ENCODE measurements around the gene CYP26B1.

CYP26B1 gene

DNA sequence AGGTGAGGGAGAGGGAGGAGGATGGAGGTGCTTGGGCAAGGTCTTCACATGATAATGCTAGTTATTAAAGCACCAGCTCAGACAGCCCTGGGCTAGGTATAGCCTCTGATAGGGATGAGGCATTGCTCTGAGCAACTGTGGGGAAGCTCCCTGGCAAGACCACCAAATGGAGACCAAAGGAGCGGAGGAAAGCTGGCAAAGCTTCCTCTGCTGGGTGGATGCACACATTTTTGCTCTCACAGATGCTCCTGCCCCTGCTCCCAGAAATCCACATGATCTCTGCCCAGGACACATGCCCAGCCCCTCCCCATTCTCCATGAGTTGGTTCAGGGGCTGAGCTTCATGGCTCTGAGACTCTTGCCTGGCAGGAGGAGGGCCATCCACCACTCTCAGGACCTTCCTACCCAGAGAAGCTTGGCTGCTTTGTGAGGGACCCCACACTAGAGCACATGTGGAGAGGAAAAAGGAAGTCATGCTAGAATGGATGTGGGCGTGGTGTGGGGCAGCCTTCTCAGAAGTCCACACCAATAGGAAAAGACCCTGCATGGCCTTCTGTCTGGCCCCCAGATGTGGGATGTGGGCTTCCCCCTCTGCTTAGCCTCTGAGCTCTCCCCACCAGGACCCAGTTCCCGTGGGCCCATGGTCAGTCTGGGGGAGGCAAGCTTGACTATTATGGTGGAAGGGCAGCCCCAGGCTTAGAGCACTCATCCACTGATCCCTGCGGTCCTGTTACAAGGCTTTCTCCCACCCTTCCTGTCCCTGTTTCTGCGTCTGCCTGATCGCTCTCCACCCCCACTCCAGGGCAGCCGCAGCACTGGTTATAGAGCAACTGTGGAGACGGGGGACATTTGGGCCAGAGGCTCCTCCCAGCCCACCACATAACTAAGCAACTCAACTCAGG lies 10.5 kb upstream of the CYP26B1 start:
- no peak for DNase-seq (ENCODE audit: low read depth, low spot score)
- no peak overlapping the region for H3K4me3 ChIP-seq (ENCODE audit: low read length)

DNA sequence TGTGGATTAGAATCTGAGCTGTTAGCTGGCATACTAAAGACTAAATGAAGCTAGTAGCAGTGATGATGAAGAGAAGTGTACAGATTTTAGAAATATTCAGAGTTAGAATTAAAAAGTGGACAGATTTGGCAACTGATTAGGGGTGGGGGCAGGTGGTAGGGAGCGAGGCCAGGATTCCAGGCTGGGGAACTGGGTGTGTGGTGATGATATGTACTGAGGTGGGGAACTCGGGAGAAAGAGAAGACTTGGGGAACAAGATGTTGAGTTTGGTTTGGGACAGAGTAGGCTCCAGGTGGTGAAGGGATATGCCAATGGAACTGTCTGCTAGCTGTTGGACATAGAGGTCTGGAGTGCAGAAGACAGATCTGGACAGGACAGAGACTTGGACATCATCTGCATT lies 9.2 kb upstream of the CYP26B1 start:
- no peak overlapping the region for H3K4me3 ChIP-seq (ENCODE audit: low read length)
- no peak for DNase-seq (ENCODE audit: low read depth, low spot score)

DNA sequence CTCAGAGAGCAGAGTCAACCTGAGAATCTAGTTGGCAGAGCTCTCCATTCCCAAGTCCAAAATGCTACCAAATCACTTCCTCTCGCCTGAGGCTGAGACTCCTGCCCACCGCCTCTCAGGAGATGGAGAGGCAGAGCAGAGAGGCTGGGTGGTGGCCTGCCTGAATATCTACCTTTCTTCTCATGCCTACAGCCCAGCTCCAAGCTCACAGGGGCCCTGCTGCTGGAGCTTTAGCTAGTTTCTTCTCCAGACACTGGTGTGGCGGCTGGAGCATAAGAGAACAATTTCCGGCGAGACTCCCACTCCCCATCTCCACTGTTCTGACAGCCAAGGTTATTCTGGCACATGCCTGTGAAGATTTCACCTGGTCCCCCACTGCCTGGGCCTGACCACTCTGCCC lies 8.1 kb upstream of the CYP26B1 start:
- DNase-seq (ENCODE audit: low read depth, low spot score) = no peak
- no peak overlapping the region for H3K4me3 ChIP-seq (ENCODE audit: low read length)

DNA sequence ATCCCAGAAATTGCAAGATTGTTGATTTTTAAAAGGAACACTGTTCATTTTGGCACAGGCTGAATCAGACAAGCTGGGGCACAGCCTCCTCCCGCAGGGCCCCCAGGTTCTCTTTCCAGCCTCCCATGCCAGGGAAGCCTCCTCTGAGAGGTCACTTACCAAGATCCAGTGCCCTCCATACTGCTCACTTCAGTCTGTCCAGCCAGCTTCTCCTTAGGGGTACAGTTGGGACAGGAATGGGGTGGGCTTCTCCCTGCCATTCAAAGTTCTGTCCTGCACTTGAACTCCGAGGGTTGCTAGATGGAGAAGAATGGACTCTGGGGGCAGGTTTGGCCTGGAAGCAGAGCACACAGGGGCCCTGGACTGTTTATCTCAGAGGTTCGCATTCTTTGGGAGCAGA lies 7.5 kb upstream of the CYP26B1 start:
- DNase-seq (ENCODE audit: low read depth, low spot score) = no peak

DNA sequence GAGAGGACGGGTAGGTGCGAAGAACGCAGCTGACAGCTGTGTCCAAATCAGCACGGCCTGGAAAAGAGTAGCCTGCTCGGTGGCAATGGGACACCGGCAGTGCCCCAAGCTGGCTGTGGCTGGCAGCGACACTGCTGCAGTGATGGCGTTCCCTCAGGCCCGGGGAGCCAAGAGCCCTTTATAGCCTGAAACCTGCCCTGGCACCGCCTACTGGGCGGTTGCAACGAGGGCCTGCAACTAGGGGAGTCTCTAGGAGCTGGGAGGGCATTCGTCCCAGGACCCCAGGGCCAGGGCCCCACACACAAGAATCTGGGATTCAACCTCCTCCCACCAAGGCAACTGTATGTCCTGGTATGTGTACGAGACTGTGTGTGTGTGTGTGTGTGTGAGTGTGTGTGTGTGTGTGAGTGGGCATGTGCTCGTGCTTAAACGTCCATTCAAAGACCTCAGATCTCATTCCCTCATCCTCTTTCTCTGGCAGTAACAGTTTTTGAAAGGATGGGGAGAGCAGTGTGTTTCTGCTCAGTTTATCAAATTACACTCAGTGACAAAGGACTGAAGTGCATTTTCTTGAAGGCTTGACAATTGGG lies 6.8 kb upstream of the CYP26B1 start:
- no peak overlapping the region for H3K4me3 ChIP-seq (ENCODE audit: low read length)
- DNase-seq (ENCODE audit: low read depth, low spot score) = no peak

More for the DNA sequence above, 7.5 kb upstream of the CYP26B1 start:
- no peak overlapping the region for H3K4me3 ChIP-seq (ENCODE audit: low read length)

DNA sequence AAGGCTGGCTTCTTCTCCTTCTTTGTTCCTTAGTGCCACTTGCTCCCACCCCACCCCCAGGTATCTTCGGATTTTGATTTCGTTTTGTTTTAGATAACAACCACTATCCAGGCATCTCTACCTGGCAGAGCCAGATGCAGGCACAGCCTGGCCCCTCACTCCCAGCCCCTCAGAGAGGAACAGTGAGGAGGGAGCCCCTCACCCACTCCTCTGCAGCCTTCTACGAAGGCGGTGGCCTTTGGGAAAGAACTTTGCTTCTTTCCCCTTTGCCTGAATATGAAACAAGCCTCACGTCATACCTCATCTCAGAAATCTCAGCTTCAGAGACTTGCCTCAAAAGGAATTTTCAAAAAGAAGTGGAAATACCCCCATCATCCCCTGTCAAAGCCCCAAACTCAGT lies 6.3 kb upstream of the CYP26B1 start:
- DNase-seq (ENCODE audit: low read depth, low spot score) = no peak
- no peak overlapping the region for H3K4me3 ChIP-seq (ENCODE audit: low read length)

DNA sequence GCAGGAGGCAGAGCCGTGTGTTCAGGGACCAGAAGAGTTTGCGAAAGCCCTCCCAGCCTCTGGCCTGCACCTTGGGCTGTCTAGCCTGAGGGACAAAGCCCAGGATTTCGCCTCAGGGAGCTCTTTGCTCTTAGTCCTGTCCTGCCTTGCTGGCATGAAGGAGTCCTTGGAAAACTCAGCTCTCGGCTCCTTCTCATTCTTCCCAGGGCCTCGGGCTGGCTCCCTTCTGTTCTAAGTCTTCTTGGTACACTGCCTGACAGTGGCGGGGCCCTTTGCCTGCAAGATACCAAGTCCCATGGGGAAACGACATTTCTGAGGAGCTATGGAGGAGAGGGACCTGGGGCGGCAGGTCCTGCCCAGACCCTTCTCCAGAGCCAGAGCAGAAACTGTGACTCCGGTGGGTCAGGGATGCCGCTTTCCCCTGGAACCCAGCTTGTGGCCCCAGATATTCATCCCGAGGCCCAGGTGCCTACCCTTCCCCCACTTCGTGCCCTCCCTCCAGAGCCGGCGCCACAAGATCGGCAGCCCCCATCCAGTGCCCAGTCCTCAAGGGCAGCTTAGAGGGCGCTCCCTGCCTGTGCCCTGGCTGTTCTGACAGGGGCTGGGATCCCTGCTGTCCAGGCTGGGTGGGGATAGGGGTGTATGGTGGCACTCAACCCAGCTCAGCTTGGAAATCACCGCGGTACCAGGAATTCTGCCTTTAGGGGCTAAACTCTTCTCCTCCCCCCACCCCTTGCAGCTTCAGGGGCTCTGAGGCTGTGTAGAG lies 5.5 kb upstream of the CYP26B1 start:
- H3K4me3 ChIP-seq (ENCODE audit: low read length) = no peak overlapping the region
- no peak for DNase-seq (ENCODE audit: low read depth, low spot score)

DNA sequence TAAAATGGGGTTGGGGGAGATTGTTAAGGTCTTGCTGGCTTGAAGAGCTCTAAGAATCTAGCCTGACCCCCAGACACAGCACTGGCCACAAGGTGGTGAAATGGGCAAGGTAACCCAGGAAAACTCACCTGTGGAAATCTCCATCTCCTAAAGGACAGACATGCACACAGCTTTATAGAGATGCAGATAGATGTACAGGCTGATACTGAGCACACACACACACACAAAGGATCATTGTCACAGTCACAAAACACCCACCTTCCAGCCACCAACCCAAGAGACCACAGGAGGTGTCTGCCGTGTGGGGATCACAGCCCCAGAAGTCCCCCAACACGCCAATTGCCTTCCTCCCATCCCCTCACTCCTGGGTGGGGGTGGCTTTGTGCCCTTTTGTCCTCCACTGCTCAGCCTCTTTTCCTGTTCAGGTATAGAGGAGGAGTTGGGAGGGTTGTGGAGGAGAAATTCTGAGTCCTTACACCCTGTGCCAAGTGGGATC lies 3.2 kb upstream of the CYP26B1 start:
- no peak for DNase-seq (ENCODE audit: low read depth, low spot score)
- H3K4me3 ChIP-seq (ENCODE audit: low read length) = no peak overlapping the region

DNA sequence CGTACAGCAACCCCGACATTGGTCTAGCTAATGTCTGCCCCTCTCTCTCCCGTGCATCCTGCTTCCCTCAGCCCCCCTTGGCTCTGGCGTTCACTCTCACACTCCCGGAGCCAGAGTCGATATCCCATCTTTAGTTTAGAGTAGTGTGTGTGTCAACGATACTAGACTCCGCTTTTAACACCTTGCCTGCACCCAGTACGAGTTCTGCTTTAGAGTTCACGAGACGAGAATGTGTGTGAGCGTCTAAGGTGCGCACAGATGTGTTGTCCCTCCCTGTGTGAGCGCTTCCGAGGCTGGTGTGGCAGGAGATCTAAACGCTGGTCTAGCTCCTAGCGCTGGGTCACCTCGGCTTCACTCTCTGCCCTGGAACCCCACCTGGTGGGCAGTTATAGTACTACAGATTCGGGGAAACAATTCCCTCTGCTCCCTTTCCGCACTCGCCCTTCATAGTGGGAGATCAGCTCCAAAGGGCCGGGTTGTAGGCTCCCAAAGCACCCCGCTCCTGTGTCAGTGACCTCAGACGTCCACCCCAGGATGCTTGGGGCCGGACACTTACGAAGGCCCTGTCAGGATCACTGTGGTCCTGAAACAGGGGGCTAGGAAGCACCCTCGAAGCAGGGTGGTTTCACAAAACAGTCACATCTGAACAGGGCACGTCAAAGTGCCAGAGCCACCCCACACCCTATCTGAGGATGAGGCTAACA lies 2.6 kb upstream of the CYP26B1 start:
- peak; percentile 22 for DNase-seq (ENCODE audit: low read depth, low spot score)
- no peak overlapping the region for H3K4me3 ChIP-seq (ENCODE audit: low read length)

DNA sequence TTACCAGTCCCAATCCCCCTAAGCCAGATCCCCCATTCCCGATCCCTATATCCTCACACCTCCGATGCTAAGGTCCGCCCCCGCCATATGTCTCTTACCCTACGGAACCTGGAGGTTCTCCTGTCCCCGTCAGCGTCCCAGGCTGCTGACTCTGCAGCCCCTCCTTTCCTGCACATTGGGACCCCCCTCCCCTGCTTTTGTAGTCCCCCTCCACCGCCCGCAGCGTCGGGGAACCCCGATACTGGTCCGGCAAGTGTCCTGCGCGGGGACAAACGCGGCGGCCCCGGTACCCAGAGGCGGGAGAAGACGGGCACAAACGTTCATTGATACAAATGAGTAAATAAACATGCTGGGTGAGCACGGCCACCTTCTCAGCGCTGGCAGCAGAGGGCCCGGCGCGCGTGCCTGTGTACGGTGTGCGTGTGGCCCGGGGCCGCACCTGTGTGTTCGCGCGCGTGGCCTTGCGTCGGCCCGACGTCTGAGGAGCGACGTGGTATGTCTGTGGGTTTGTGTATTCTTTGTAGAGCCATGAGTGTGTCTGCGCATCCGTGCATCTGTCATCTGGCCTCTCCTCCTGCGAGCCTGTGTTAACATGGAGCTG lies 2.0 kb upstream of the CYP26B1 start:
- DNase-seq (ENCODE audit: low read depth, low spot score) = no peak
- H3K4me3 ChIP-seq (ENCODE audit: low read length) = no peak overlapping the region

DNA sequence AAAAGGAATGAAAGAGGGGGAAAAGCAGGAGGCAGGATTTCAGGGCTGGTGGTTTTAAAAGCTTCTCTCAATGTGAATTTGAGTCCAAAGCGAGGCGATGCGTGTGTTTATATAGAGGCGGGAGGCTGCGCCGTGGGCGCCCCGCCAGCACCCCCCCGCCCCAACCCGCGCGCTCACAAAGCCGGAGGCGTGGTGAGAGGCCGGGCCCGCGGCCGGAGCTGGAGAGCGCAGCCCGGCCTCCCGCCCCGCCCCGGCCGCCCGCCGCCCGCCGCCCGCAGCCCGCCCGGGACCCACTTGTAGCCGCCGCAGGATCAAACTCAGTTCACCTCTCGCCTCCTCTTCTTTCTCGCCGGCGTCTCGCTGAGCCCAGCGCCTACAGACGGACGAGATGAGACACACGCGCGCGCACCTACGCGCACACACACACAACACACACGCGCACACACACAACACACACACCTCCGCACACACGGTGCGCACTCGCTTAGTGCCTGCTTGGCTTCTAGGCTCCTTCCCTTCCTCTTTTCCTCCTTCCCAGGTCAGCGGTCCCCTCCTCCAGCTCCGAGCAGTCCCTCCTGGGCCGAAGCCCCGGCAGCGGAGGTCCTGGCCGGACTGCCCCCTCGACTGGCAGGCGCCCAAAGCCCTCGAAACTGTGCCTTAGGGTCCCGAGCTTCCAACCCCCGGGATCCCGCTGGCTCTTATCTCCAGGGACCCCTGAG lies 1.3 kb upstream of the CYP26B1 start:
- DNase-seq (ENCODE audit: low read depth, low spot score) = no peak
- peak overlapping the region; percentile 16 for H3K4me3 ChIP-seq (ENCODE audit: low read length)

DNA sequence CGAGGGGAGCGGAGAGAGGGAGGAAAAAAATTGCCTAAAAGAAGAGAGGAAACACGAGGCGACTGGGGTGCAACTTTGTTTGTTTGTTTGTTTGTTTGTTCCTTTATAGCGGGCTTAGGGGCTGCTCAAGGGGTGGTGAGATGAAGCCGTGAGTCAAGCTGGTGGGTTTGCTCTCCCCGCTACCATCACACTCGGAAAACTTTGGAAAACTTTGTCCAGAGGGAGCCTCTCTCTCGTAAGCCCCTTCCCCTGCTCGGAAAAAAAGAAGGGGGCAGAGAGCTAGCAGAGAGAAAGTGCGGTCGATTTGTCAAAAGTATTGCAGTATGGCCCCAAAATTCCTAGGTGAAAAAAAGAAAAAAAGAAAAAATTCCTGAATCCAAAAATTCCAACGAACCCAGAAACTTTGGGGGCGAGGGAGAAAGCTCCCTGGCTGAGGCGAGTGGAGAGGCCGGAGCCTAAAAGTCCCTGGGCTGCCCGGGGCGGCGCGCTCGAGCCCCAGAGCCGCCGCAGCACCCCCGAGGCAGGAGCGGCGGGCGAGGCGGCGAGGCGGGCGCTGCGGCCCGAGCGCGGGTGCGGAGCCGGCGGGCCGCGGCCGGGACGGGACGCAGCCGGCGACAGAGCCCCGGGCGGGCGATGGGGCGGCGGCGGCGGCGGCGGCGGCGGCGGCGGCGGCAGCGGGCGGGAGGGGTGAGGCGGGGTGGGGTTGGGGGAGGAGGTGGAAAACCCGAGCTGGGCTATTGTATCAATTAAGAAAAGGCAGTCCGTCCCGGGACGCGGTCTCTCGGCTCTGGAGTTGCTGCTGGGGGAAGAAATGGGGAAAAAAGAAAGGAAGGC lies 558 bp upstream of the CYP26B1 start:
- DNase-seq (ENCODE audit: low read depth, low spot score) = no peak
- peak overlapping the region; percentile 16 for H3K4me3 ChIP-seq (ENCODE audit: low read length)

DNA sequence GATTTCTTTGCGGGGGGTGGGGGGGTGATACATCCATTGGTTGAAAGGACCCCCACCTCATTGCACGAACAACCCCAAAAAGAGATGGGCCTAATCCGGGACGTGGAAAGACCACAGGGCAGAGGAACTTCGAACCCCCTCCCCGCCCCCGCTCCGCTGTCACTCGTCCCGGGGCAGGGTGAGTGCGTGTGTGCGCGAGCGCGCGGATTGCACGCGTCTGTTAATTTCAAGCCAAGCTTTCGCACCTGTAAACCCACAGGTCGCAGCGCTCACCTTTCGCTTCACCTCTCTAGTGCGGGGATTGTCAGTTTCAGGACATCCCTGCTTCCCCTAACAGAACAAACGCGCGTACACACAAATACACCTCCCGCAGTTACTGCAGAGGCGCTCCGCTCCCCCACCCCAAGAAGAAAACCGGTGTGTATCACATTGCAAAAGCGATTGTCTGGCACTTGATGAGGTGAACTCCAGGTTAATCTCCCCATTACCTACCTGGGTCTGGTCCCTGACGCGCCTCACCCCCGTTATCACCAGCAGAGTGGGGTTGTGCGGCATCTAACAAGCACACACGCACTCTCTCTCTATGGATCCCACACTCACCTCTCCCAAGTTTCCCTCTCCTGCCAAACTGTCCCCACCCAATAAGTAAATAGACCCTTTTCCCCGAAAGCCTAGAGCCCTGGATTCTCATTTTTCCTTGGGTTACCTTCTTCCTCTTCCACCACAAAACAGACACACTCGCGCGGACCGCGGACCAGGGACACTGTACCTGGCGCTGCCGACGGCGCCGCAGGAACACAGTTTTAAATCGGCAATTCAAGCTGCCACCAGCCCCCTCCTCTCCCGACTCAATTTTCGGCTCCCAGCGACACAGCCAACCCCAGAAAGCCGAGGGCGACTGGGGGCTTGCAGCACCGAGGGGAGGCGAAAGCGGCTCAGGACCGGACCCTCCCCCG lies 1.0 kb downstream of the CYP26B1 start:
- no peak for DNase-seq (ENCODE audit: low read depth, low spot score)
- H3K4me3 ChIP-seq (ENCODE audit: low read length) = no peak overlapping the region

DNA sequence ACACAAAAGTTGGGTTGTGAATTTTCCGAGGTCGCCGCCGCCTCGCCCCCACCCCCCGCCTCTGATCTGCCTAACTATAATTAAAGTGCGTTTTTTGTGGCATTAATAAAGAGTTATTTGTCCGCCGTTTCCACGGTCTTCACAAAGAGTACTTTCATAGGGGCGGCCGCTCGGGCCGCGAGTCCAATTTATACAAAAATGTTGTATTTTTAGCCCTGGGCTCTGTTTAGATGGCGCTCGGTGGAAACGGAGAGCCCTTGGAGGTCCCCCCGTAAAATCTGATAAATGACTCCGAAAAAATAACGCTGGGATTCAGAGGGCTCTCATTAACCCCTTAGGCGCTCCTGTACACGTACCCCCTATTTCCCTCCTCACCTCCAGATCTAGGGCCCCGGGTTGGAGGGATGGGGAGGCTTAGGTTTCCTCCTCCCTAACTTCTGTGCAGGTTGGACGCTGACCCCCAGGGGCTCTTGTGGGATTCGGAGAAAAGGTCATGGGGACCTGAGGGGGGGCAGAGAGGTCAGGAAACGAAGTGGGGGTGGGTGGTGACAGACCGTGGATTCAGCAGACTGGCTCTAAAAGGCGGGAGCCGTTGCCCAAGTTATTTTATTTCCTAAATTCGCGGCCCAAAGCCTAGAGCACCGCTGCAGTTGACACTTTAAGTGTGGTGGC lies 1.9 kb downstream of the CYP26B1 start:
- peak overlapping the region; percentile 62 for H3K4me3 ChIP-seq (ENCODE audit: low read length)
- DNase-seq (ENCODE audit: low read depth, low spot score) = no peak

DNA sequence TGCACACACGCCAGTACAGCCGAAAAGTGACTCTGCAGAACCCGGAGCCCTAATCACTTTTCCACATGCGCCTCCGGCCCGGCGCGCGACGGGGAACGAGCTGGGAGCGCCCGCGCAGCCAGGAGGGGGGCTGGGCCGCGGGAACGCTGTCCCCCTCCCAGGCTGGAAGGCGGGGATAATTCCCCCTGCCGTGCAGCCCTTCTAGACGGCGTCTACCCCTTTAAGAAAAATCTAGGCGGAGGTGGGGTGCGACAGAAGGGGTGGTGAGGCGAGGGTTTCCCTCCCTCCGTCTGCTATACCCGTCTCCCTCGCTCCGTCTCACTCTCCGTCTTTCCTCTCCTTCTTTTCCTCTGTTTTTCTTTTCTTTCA lies 2.4 kb downstream of the CYP26B1 start:
- H3K4me3 ChIP-seq (ENCODE audit: low read length) = peak overlapping the region; percentile 62
- peak; percentile 54 for DNase-seq (ENCODE audit: low read depth, low spot score)
